ENCODE data around the gene GPR63. TPM values are rescaled to one million over a fixed set of nuclear protein-coding genes. Genes with fewer than 3 reads are reported as not detected.
"Not testable (repeated sequence)": the region's sequence is repeated elsewhere in the genome, so short reads cannot be mapped to it uniquely, and the experiment has no call there.

The GPR63 gene
- total RNA-seq (0.10 and 0.12 TPM in 2 replicates), polyA plus RNA-seq (0.01 and 0.10 TPM in 2 replicates), polyA minus RNA-seq (0.14 TPM in 1 of 2 replicates, not detected in the other)
- 0.09 TPM for total RNA-seq (2013)

DNA sequence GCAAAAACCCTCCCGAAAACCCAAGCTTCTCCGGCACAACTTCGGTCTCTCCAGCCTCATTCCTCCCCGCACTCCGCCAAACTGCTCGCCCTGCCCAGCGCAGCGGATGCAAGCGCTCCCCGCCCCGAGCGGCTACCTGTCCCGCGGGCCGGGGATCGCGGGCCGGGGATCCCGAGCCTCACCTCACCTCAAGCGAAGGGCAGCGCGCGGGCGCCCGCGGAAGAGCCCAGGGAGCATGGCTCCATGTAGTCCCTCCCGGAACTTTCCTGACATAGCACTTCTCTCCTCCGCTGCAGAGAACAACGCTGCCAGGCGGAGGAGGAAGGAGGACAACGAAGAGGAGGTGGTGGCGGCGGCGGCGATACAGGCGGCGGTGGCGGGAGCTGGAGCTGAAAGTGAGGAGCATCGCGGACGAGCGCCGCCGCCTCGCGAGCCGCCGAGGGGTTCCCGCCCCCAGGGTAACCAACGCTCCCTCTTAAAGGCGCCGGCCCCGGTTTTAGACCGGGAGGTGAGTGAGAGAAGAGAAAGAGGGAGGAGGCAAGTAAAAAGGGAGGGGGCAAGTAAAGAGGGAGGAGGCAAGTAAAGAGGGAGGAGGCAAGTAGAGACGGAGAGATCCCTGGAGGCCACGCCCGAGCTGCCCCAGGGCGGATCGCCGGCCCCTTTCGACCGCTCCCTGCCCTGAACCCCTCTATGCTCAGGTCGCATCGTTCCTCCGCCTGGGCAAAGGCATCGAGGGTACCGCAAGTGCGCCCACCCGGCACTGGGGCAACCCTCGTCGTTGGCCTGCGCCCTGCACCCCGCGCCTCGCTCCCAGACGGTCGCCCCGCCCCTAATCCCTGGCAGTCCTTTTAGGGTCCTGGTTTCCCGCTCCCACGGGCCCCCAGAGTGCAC, at the start of gene GPR63:
TSS of gene GPR63 (minus strand) at position 397 of the 891 bp plus-strand sequence. CDS start 37,746 bp downstream, outside the sequence.
- TF ChIP-seq, protein P1, sequence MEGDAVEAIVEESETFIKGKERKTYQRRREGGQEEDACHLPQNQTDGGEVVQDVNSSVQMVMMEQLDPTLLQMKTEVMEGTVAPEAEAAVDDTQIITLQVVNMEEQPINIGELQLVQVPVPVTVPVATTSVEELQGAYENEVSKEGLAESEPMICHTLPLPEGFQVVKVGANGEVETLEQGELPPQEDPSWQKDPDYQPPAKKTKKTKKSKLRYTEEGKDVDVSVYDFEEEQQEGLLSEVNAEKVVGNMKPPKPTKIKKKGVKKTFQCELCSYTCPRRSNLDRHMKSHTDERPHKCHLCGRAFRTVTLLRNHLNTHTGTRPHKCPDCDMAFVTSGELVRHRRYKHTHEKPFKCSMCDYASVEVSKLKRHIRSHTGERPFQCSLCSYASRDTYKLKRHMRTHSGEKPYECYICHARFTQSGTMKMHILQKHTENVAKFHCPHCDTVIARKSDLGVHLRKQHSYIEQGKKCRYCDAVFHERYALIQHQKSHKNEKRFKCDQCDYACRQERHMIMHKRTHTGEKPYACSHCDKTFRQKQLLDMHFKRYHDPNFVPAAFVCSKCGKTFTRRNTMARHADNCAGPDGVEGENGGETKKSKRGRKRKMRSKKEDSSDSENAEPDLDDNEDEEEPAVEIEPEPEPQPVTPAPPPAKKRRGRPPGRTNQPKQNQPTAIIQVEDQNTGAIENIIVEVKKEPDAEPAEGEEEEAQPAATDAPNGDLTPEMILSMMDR (IDR thresholded peaks at IDR 0.05), result no peak
- TF ChIP-seq EZH2 (IDR thresholded peaks at IDR 0.05; ENCODE audit: borderline replicate concordance, insufficient read depth, low read depth, low read length, poor library complexity, severe bottlenecking), result no peak
- Histone ChIP-seq H3K36me3 (replicated peaks in 1 of 2; ENCODE audit: control extremely low read depth in 1 of 2, control insufficient read depth in 1 of 2, extremely low read depth in 1 of 2, insufficient read depth in 2 of 2, low read length in 1 of 2) (no peaks in the 10 kb centered on the region), H3K9ac (ENCODE audit: low read length) (peak within 1 kb of the TSS; percentile 68), H2AFZ (ENCODE audit: insufficient read depth, low read depth, low read length, poor library complexity, severe bottlenecking) (peak within 1 kb of the TSS; percentile 84), H3K4me2 (replicated peaks; ENCODE audit: low read depth, low read length, poor library complexity, severe bottlenecking) (peak within 1 kb of the TSS; percentile 81), H3K4me1 (ENCODE audit: control insufficient read depth in 2 of 2, insufficient read depth in 2 of 2, low read length in 2 of 2) (peaks cover 13 to 14% of the 10 kb centered on the region in 2 donors), H3K27me3 (replicated peaks in 1 of 4; ENCODE audit: control extremely low read depth in 1 of 4, control insufficient read depth in 3 of 4, insufficient read depth in 4 of 4, low read length in 3 of 4) (peaks cover 0 to 28% (median 14%) of the 10 kb centered on the region in 4 experiments), H3K9me3 (ENCODE audit: control extremely low read depth in 1 of 3, control insufficient read depth in 2 of 3, insufficient read depth in 1 of 3, low read length in 2 of 3) (no peaks in the 10 kb centered on the region), H3K27ac (ENCODE audit: low read length in 2 of 2) (no peak within 1 kb of the TSS), H3K79me2 (ENCODE audit: control insufficient read depth, insufficient read depth, low read length) (no peaks in the 10 kb centered on the region), H3K4me3 (ENCODE audit: control extremely low read depth in 1 of 5, extremely low read depth in 1 of 5, insufficient read depth in 1 of 5, low read depth in 2 of 5, low read length in 4 of 5) (peak within 1 kb of the TSS; percentile 34 to 71 (median 57)), H4K20me1 (ENCODE audit: control insufficient read depth, insufficient read depth, low read length, poor library complexity, severe bottlenecking) (no peaks in the 10 kb centered on the region)
- peaks cover 52% of the 10 kb centered on the region for H3K27me3 Mint-ChIP-seq
- H3K4me3 Mint-ChIP-seq, result peak within 1 kb of the TSS; percentile 91
- POLR2A ChIA-PET, result no interaction called here
- H3K9me3 Mint-ChIP-seq (ENCODE audit: insufficient read depth), result no peaks in the 10 kb centered on the region
- CTCF ChIA-PET, result no interaction called here
- ATAC-seq (ENCODE audit: low read depth) (peak; percentile 75), DNase-seq (peak; percentile 58)
- intact Hi-C loops (cut with micrococcal nuclease), result loop anchor here (1.0 kb wide), 1 partner anchor 87 kb away; the partner anchor contains the start of gene KLHL32
- H3K4me1 Mint-ChIP-seq, result peaks cover 14% of the 10 kb centered on the region
- H3K27ac Mint-ChIP-seq, result no peak within 1 kb of the TSS
- under 1% methylated on average over 77 of the region's 80 CpGs for WGBS (ENCODE audit: insufficient coverage)

DNA sequence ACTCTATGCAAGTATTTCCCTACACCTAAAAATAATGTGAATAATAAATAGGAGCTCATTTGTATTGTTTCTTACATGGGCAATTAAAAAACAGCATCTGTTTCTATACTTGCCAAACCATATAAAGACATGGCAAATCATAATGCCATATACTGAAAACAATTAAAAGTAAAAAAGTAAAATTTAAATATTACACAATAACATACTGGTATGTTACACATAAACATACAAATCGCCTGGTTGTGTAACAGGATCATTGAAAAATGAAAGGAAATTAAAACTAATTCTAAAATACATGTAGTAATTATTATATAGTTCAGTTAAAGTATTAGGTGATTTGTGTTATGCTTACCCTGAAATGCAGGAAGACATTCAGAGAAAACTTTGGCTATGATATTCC, 49.2 kb upstream of the GPR63 start:
- Histone ChIP-seq H3K4me3 (ENCODE audit: control extremely low read depth in 1 of 5, extremely low read depth in 1 of 5, insufficient read depth in 1 of 5, low read depth in 2 of 5, low read length in 4 of 5) (no peak overlapping the region), H4K20me1 (ENCODE audit: control insufficient read depth, insufficient read depth, low read length, poor library complexity, severe bottlenecking) (no peaks in the 10 kb centered on the region), H3K9me3 (ENCODE audit: control extremely low read depth in 1 of 3, control insufficient read depth in 2 of 3, insufficient read depth in 1 of 3, low read length in 2 of 3) (no peaks in the 10 kb centered on the region), H3K4me1 (ENCODE audit: control insufficient read depth in 2 of 2, insufficient read depth in 2 of 2, low read length in 2 of 2) (peaks cover 0 to 4% of the 10 kb centered on the region in 2 donors), H3K79me2 (ENCODE audit: control insufficient read depth, insufficient read depth, low read length) (no peaks in the 10 kb centered on the region), H3K27ac (ENCODE audit: low read length in 2 of 2) (no peak overlapping the region), H3K9ac (ENCODE audit: low read length) (no peak overlapping the region), H2AFZ (ENCODE audit: insufficient read depth, low read depth, low read length, poor library complexity, severe bottlenecking) (no peak overlapping the region), H3K27me3 (replicated peaks in 1 of 4; ENCODE audit: control extremely low read depth in 1 of 4, control insufficient read depth in 3 of 4, insufficient read depth in 4 of 4, low read length in 3 of 4) (no peaks in the 10 kb centered on the region), H3K4me2 (replicated peaks; ENCODE audit: low read depth, low read length, poor library complexity, severe bottlenecking) (no peak overlapping the region), H3K36me3 (replicated peaks in 1 of 2; ENCODE audit: control extremely low read depth in 1 of 2, control insufficient read depth in 1 of 2, extremely low read depth in 1 of 2, insufficient read depth in 2 of 2, low read length in 1 of 2) (peaks cover 3 to 17% of the 10 kb centered on the region in 2 experiments)
- no peak overlapping the region for H3K27ac Mint-ChIP-seq
- H3K9me3 Mint-ChIP-seq (ENCODE audit: insufficient read depth), result no peaks in the 10 kb centered on the region
- WGBS (ENCODE audit: insufficient coverage), result no CpG with 5 or more reads among the region's 1 CpG
- DNase-seq, result no peak
- peaks cover 3% of the 10 kb centered on the region for H3K27me3 Mint-ChIP-seq
- ATAC-seq (ENCODE audit: low read depth), result no peak
- ChIA-PET CTCF (no interaction called here), POLR2A (no interaction called here)
- intact Hi-C loops (cut with micrococcal nuclease), result no loop called here
- peaks cover 4% of the 10 kb centered on the region for H3K4me1 Mint-ChIP-seq
- no peak overlapping the region for H3K4me3 Mint-ChIP-seq
- TF ChIP-seq, protein P1 (IDR thresholded peaks at IDR 0.05), result no peak
- no peak for TF ChIP-seq EZH2 (IDR thresholded peaks at IDR 0.05; ENCODE audit: borderline replicate concordance, insufficient read depth, low read depth, low read length, poor library complexity, severe bottlenecking)

GRCh38 chr6:96885187-96885631, 47.9 kb upstream of the GPR63 start:
- WGBS (ENCODE audit: insufficient coverage), result no CpG with 5 or more reads among the region's 5 CpGs

More at GRCh38 chr6:96885187-96885631, 47.9 kb upstream of the GPR63 start:
- H3K27ac ChIP-seq (ENCODE audit: low read length in 2 of 2); POLR2A ChIA-PET; H3K4me1 Mint-ChIP-seq; H3K27me3 Mint-ChIP-seq; H3K27ac Mint-ChIP-seq; H3K4me1 ChIP-seq (ENCODE audit: control insufficient read depth in 2 of 2, insufficient read depth in 2 of 2, low read length in 2 of 2); H4K20me1 ChIP-seq (ENCODE audit: control insufficient read depth, insufficient read depth, low read length, poor library complexity, severe bottlenecking); intact Hi-C loops (cut with micrococcal nuclease); H3K79me2 ChIP-seq (ENCODE audit: control insufficient read depth, insufficient read depth, low read length); H2AFZ ChIP-seq (ENCODE audit: insufficient read depth, low read depth, low read length, poor library complexity, severe bottlenecking); H3K9me3 Mint-ChIP-seq (ENCODE audit: insufficient read depth); H3K27me3 ChIP-seq (replicated peaks in 1 of 4; ENCODE audit: control extremely low read depth in 1 of 4, control insufficient read depth in 3 of 4, insufficient read depth in 4 of 4, low read length in 3 of 4); H3K4me3 ChIP-seq (ENCODE audit: control extremely low read depth in 1 of 5, extremely low read depth in 1 of 5, insufficient read depth in 1 of 5, low read depth in 2 of 5, low read length in 4 of 5); H3K4me3 Mint-ChIP-seq; H3K36me3 ChIP-seq (replicated peaks in 1 of 2; ENCODE audit: control extremely low read depth in 1 of 2, control insufficient read depth in 1 of 2, extremely low read depth in 1 of 2, insufficient read depth in 2 of 2, low read length in 1 of 2); H3K9ac ChIP-seq (ENCODE audit: low read length); CTCF ChIA-PET; H3K9me3 ChIP-seq (ENCODE audit: control extremely low read depth in 1 of 3, control insufficient read depth in 2 of 3, insufficient read depth in 1 of 3, low read length in 2 of 3): not testable (repeated sequence)
- ATAC-seq (ENCODE audit: low read depth) (peak; percentile 58), DNase-seq (peak; percentile 26)
- H3K4me2 ChIP-seq (replicated peaks; ENCODE audit: low read depth, low read length, poor library complexity, severe bottlenecking), result peak overlapping the region; percentile 28

All from B cell (primary cell).